HFF-Myc (cell line): ENCODE results near the gene BUD23.

Source experiments
- DNase-seq: peaks from one replicate; pipeline ENCODE4 v3.0.0-alpha.2; 2011; ENCODE audit warnings: low read depth; ENCODE audit errors: extremely low read depth
- H3K4me3 ChIP-seq: replicated peaks from 2 replicates; pipeline ENCODE4 v1.5.1; 2011; ENCODE audit warnings: low read depth, mild to moderate bottlenecking, control low read depth, low read length
- TF ChIP-seq, protein P1 (sequence below): IDR thresholded peaks from 2 replicates; pipeline ENCODE4 v1.5.1; 2012; ENCODE audit warnings: mild to moderate bottlenecking, low read depth, low read length, control low read depth; ENCODE audit errors: missing control alignments

The BUD23 gene

DNA sequence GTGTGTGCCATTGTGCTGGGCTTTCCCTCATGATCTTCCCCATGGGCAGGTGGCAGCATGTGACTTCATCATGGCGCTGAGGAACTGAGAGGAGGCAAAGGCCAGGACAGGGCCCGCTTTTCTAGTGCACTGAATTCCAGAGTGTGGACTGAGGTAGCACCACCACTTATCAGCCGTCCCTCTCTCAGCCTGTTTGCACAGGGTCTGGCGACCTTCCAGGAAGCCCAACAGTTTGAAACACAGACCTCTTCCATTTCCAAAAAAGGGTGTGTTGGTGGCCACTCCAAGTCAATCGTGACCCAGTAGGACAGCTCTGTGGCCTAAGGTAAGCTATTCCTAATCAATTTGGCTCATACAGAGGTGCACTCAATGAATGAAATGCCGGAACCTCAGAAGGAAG, 4.5 kb upstream of the BUD23 start:
- no peak for DNase-seq
- TF ChIP-seq, protein P1, sequence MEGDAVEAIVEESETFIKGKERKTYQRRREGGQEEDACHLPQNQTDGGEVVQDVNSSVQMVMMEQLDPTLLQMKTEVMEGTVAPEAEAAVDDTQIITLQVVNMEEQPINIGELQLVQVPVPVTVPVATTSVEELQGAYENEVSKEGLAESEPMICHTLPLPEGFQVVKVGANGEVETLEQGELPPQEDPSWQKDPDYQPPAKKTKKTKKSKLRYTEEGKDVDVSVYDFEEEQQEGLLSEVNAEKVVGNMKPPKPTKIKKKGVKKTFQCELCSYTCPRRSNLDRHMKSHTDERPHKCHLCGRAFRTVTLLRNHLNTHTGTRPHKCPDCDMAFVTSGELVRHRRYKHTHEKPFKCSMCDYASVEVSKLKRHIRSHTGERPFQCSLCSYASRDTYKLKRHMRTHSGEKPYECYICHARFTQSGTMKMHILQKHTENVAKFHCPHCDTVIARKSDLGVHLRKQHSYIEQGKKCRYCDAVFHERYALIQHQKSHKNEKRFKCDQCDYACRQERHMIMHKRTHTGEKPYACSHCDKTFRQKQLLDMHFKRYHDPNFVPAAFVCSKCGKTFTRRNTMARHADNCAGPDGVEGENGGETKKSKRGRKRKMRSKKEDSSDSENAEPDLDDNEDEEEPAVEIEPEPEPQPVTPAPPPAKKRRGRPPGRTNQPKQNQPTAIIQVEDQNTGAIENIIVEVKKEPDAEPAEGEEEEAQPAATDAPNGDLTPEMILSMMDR, result no peak
- no peak overlapping the region for H3K4me3 ChIP-seq

DNA sequence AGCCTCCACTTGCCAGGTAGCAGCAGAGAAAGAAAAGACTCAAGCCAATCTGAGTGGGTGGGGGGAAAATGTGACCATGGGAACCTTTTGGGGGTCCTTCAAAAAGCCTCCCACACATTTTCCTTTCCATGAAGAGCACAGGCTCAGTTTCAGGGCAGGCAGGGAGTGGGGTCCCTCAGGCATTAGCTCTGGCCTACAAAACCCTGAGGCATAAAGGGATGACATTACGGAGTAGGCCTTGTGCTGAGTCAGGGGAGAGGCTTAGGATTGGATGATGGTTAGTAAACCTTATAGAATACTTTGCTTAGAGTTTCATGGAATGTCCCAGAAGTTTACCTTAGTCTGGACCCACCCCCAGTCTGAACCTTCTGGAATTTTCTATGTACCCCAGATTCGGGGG, 3.7 kb upstream of the BUD23 start:
- DNase-seq, result no peak
- TF ChIP-seq, protein P1, result no peak
- H3K4me3 ChIP-seq, result no peak overlapping the region

DNA sequence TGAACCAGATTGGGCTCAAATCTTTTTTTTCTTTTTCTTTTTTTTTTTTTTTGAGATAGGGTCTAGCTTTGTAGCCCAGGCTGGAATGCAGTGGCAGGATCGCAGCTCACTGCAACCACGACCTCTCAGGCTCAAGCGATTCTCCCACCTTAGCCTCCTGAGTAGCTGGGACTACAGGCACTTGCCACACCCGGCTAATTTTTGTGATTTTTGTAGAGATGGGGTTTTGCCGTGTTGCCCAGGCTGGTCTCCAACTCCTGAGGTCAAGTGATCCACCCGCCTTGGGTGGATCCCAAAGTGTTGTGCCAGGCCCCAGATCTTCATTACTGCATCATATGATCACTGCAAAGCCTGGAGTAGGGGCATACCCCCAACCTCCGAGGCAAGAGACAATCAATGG, 2.9 kb upstream of the BUD23 start:
- DNase-seq, result no peak
- no peak overlapping the region for H3K4me3 ChIP-seq
- TF ChIP-seq, protein P1, result no peak

DNA sequence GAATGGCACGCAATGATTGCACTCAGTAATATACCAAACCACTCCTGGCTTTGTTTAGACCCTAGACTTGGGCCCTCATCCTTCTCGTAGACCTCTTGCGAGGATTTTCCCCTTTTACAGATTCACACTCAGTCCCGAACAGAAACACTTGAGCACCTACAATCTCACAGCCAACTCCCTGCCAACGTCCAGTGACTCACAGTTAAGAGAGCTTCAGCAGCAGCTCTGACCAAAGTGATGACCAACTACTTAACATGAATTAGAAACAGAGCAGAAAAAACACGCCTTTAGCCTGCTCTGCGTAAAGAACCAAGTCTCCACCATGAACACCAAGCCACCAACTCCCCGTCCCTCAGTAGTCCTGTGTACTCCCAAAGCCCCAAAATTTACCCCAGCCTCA, 2.4 kb upstream of the BUD23 start:
- TF ChIP-seq, protein P1, result no peak
- no peak for DNase-seq
- peak overlapping the region; percentile 93 for H3K4me3 ChIP-seq

DNA sequence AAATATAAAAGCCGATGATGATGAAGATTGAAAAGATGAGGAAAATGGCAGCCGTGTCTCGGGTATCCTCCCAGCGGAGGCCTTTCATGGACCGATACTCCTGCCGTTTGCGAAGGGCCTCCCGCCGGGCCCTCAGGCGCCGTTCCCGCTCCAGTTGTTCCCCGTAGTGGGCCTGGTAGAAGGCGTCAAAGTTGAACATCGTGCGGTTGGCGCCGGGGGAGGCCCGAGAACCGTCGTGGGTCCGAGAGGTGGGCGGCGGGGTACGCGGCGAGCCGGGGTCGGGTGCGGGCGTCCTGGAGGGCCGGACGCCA, 697 bp upstream of the BUD23 start:
- TF ChIP-seq, protein P1, result no peak
- H3K4me3 ChIP-seq, result peak overlapping the region; percentile 93
- no peak for DNase-seq

DNA sequence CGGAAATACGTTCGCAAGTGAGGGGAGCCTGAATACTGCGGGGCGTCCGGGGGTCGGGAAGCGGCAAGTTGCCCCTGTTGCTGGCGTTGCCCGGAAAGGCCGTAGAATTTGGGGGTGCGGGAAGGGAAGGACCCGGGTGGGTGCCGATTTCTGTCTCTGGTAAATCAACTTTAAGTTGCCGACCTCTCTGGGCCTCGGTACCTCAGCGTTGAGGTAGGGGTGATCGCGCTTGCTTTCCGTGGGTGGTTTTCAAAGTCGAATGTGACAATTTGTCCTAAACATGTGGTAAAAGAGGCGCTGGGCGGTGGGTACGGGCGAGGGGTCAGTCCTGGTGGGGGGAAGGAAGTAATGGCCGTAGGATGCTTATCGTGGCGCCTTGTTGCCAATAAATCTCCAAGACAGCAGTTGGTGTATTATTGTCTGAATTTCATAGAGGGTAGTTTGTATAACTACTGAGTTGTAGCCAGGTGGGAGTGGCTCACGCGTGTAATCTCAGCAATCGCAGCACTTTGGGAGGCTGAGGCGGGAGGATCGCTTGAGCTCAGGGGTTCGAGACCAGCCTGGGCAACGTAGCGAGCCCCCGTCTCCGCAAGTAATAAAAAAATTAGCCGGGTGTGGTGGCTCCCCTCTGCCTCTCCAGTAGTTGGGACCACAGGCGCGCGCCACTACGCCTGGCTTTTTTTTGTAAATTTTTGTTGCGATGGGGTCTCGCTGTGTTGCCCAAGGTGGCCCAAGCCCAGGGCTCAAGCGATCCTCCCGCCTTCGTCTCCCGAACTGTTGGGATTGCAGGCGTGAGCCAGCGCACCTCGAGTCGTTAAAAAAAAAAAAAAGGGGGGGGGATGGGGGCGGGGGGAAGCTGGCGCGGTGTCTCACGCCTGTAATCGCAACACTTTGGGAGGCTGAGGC, 644 bp downstream of the BUD23 start:
- DNase-seq, result no peak
- TF ChIP-seq, protein P1, result no peak

More for the DNA sequence above, 644 bp downstream of the BUD23 start:
- H3K4me3 ChIP-seq, result peak overlapping the region; percentile 93
